ENCODE results near the gene RENBP.

Gene RENBP

DNA sequence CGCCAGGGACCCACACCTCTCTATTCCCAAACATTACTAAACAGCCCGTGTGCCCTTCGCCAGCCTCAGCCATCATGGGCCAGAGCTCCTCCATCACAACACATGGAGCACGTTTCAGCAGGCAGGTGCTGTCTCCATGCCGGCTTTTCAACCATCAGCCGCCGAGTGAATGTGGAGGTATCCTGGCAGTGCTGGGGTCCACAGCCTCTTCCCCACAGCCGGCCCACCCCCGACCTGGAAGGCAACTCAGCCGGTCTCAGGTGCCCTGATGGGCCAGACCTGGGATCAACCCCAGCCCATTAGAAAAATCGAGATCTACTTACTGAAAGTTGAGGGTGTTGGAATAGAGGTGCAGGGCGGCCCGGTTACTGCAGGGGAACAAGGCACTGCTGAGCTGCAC, 12.7 kb downstream of the RENBP start:
- DNase-seq: no peak

DNA sequence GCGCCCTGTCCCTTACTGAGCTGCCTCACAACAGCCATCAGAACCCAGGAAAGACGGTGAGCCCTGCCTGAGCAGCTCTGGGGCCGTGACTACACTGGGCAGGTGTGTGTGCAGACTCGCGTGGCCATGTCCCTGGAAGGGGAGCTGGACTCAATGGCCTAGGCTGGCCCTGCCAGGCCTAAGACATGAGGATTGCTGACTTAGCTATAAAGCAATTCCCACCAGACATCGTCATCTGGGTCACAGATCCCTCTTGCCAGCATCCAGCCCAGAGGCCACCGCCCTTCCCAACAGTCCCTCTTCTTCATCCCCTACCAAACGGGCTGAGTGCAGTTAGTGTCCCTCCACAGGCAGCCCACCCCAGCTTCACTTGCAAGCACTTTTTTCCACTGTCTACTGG, 13.3 kb downstream of the RENBP start:
- no peak for DNase-seq

GRCh38 chrX:153930011-153930910, 14.2 kb downstream of the RENBP start:
- no peak for DNase-seq

DNA sequence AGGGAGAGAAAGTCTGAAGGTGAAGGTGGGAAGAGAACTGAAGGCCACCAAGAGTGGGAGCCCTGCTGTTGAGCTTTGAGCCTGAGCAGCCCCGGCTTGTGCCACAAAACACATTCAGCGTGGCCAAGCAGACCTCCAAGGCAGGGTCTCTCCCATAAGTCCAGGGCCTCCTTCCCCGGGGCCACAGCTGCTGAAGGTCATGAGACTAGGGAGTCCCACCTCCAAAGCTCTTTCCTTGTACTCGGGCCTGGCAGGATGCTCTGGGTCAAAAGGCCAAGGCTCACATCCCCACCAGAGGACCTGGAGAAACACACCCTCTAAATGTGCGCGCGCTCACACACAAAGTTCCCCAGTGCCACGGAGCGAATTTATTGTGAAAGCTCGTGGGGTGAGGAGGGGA, 14.9 kb downstream of the RENBP start:
- DNase-seq: no peak

GRCh38 chrX:153928846-153929245, 15.6 kb downstream of the RENBP start:
- DNase-seq: no peak

- peak; percentile 93 for DNase-seq
Observed at GRCh38 chrX:153927922-153928760, 16.3 kb downstream of the RENBP start.

DNA sequence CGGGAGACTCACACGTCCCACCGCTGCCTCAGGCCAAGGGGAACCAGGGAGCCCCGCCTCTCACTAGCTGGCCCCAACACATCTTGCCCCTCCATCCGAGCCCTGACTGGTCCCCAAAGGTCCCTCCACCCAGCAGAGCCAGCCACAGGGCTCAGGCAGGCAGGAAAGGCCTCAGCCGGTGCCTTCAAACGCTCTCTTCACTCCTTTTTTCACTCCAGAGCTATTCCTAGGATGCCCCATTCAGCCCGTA, 16.8 kb downstream of the RENBP start:
- DNase-seq: no peak

DNA sequence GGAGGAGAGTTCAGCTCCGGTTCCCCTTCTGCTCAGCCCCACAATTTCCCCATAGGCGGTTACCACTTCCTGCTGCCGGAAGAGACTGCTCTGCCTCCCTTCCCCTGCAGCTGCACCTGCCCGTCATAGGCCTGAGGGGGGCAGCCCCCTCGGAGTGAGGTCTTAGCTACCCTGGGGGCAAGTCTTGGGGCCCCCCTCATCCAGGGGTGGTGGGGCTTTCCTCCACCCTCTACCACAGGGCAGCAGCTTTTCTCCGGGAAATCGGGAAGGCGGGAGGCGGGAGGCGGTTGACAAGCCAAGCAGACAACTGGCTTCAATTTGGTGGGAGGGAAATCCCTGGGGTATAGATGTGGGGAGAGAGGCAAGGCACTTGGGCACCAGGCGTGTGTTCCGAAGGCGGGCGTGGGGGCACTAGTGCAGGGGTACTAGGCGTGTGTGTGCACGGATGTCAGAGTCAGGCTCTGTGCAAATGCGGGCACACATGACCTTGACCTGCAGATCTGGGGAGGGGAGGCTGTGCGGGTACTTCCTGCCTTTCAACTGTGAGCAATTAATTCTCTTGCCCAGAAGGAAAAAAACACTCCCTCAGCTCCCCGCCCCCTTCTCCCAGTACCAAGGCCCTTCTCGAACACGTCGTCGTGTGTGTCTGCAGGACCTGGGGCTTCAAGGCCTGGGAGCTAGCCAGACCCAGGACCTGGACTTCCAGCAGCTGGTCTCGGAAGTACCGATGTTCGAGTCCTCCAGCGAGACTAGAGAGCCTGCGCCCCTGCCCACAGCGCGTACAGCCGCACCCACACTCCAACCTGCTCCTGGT, 17.4 kb downstream of the RENBP start:
- peak; percentile 69 for DNase-seq

- DNase-seq: no peak
Observed at GRCh38 chrX:153926552-153926857, 17.9 kb downstream of the RENBP start.

DNA sequence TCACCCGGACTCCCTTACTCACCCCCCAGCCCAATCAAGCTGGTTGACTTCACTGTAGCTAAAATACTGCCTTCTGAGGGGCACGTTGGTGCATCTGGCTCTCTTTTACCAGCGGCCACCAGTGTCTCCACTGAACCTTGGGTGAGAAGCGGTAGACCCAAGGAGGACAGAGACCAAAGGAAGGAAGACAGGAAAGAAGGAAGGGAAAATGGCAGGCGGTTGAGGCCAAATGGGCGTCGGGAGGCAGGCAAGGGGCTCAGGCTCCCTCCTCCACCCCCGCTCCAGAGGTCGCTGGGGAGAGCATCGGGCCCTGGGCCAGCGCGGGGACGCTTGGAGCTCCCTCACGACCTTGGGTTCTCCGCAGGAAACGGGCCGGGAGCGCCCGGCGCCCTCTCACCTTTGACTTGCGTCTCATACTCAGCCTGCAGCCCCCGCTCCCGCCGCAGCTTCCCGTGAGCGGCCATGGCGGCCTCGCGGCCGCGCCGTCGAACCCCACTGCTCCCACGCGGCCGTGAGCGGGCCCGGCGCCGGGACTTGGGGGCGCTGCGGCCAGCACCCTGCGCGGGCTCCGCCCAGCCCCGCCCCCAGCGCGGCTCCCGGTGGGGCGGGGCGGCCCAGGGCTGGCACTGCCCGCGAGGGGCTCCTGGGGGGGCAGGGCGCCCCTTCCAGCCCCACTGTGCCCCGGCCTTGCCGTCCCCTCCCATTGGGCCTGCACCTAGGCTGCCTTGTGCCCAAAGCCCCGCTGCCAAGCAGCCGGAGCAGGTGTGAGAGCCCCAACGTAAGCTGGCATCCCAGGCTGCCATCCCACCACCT, 18.5 kb downstream of the RENBP start, which contains the start of gene ARHGAP4:
ARHGAP4 (minus strand) TSS at position 526 of the 813 bp plus-strand sequence; CDS start at position 464, 62 bp downstream.
- peak; percentile 52 for DNase-seq

DNA sequence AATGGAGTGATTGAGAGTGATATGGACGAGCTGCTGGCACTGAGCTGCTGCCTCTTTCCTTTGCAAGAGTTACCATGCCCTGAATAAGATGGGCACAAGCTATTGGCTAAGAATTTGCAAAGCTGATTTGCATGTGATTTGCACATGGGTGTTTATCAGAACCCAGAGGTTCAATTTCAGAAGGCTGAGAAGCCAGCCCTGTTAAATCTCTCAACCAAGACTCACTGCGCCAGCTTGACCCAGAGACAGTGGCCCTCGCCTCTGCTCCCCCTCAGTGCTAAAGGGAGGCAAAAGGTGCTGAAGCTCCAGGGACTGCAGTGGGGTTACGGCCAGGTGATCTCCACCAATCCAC, 19.1 kb downstream of the RENBP start:
- DNase-seq: no peak

DNA sequence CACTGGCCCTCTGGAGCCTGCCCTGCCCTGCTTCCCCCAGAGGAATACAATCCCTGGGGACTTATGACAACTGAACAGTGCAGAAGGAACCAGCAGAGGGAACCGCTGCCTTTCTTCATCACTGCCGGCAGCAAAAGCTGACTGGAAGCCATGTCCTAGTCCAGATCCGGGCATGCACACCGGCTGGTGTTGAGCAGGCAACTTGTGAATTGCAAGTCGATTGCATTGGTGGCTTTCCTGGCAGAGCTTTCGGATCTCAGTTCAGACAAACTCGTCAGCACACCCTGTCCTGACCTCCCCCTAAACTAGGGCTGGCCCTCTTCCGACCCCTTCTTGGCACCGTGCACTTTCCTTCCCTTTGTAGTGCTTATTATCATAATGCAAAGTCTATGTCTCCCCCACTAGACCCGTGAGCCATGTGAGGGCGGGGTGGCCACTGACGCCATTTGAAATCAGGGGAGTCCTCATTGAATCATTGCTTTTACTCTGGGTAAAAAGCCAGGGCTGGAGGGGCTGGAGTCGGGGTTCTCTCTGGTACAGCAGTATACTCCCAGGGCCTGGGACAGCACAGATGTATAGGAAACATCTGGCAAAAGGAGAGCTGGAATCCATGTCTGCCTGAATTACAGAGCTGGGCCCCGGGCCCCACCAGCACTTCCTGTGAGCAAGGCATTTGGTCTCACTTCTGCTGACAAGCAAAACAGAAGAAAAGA, 20.1 kb downstream of the RENBP start:
- no peak for DNase-seq

DNA sequence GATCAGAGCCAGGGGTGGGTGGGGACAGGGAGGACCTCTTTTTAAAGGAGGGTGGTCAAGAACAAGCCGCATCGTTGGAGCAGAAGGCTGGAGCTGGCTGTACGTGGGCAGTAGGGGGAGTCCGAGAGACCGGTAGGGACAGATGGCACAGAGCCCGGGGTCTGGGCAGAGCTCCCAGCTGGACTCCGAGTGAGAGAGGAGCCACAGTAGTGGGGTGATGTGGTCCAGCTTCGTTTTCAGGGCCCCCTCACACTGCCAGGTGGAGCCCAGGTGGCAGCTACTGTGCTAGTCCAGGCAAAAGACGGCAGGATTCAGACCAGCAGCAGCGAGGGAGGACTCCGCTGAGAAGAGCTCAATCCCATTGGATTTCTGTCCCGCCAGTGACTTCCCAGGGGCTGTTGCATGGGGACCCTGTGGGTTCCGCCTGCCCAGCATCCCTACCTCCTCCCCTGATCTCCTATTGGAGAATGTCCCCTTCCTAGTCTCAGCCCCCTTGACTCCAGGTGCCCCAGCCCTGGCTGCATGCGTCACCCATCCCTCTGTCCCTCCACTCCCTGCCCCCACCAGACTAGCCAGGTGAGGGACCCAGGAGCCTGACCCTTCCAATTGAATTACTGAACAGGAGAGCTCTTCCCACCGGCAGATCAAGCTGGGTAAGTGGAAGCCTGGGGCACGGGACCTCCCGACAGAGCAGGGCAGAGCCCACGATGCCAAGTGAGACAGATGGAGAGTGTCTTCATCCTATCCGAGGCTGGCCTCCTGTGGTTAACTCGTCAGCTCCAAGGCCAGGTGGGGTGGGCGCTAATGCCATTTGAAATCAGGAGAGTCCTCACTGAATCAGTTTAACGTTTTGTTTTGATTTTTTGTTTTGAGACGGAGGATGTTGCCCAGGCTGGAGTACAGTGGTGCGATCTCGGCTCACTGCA, 21.2 kb downstream of the RENBP start:
- DNase-seq: no peak

GRCh38 chrX:153921511-153922446, 22.7 kb downstream of the RENBP start:
- DNase-seq: no peak

DNA sequence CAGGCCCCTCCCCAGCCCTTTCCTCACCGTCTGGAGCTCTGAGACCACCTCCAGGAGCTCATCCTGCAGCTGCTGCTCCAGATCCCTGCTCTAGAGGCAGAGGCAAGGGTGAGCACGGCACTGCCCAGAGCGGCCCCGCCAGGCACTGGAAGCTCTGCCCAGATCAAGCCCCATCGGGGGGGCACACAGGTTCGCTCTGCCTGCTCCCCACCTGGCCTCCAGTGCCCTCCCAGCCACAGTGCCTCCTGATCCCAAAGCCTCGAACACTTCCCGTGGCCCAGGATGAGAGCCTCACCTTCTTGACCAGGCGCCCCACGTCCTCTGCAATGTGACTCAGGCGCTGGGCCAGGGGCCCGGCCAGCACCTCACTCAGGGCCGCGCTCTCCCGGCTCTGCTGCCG, 23.4 kb downstream of the RENBP start:
- DNase-seq: no peak

- no peak for DNase-seq
Observed at GRCh38 chrX:153920546-153920945, 23.9 kb downstream of the RENBP start.

GRCh38 chrX:153919281-153919680, 25.2 kb downstream of the RENBP start:
- DNase-seq: no peak

DNA sequence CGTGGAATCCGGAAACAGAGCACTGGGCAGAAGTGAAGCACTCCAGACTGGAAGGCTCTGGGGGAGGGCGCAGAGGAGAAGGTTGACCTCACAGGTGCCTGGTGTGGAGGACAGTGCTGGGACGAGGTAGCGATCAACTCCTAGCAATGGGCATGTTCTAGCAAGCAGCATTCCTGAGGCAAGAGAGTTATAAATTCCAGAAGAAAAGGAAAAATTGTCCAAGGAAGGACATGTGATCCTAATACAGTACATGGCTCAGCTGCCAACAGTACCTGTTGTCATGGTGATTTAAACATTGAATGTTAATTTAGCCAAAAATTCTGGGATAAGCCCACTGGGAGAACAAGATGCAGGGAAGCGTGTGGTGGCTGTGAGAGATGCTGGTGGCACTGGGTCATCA, 26.6 kb downstream of the RENBP start:
- DNase-seq: no peak

GRCh38 chrX:153913701-153914100, 30.7 kb downstream of the RENBP start:
- no peak for DNase-seq

GRCh38 chrX:153913211-153913610, 31.2 kb downstream of the RENBP start:
- DNase-seq: no peak
